Stimulated activated CD4-positive, alpha-beta T cell treated with anti-CD3 and anti-CD28 coated beads, Interleukin-4, amount 100 ng/mL, for 48 hours (primary cell): Measurements from ENCODE around the gene CCDC152.
"Not testable (repeated sequence)": the region's sequence is repeated elsewhere in the genome, so short reads cannot be mapped to it uniquely, and the experiment has no call there.

Experiments
- DNase-seq, 2 donors: peaks; one replicate each; pipeline ENCODE4 v3.0.0-alpha.2; 2020; ENCODE audit warnings: low read depth in 2 of 2

Gene CCDC152

DNA sequence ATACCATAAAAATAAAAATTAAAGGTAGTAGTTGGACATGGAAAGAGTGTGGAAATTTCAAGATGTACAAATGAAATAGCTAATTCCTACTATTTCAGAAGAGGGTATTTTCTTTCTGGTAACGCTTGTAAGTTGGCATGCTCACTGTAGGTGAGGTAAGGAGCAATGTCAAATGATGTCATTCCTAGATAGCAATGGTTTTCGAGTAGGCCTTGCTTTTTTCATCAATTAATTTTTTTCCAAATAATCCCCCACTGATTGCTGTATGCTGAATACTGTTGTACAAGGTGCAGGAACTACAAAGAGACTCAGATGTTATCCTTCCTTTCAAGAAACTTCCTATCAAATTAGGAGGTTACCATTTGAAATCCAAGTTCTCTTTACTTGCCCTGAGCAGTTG is 56.0 kb downstream of the CCDC152 start:
- no peak for DNase-seq

GRCh38 chr5:42813533-42813932 is 56.9 kb downstream of the CCDC152 start:
- DNase-seq: no peak

- not testable (repeated sequence) for DNase-seq
Observed at GRCh38 chr5:42816546-42816945, 59.9 kb downstream of the CCDC152 start.

GRCh38 chr5:42819745-42820144 is 63.1 kb downstream of the CCDC152 start:
- DNase-seq: no peak

GRCh38 chr5:42822548-42822947 is 65.9 kb downstream of the CCDC152 start:
- no peak for DNase-seq

DNA sequence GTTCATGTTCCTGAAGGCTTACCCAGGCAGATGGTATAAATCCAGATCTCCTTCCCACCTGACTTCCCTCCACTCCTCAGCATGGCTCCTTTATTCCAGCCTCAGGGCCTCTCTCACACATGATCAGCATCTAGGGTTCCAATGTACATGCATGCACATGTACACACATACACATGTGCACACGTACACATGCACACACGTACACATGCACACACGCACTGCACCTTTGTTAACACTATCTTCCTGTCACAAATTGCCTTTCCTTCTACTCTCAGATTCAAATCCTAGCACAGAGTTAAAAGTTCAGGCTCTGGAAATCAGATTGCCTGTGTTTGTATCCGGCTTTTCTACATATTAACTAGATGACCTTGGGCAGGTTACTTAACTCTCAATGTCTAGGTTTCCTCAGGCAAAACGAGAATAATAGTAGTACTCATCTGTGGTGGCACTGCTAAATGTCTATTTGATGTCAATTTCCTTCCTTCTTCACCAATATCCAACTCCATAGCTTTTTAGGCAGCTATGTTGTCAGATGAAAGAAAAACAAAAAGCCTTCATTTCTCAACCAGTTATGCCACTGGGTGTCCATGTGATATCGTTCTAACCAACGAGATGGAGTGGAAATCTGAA is 67.8 kb downstream of the CCDC152 start:
- no peak for DNase-seq

DNA sequence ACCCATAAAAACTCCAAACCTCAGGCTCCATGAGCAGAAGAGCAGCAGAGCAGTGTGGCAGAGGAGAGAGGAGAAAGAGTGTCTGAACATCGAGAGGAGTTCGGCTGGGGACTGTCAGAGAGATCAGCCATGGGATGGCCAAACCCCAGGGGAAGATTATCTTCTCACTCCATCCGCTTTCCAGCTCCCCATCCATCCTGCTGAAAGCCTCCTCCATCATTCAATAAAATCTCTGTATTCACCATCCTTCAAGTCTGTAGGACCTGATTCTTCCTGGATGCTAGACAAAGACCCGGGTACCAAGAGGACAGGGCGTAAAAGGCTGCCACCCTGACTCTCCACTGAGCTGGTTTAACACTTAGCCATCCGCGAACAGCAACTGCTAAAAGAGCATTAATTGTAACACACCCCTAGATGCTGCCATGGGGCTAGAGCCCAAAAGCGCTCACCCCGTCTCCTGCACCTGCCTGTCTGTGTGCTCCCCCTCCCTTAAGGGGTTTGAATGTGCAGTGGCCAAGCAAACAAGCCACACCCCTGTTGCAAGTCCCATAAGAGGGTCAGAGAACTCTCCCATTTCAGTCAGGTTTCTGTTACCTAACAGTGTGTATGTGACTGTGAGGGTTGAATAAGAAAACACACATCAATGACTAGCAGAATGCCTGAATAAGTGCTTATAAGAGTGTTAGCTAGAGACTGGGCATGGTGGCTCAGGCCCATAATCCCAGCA is 69.0 kb downstream of the CCDC152 start:
- no peak for DNase-seq

- no peak for DNase-seq
Observed at GRCh38 chr5:42826757-42827515, 70.3 kb downstream of the CCDC152 start.

- no peak for DNase-seq
Observed at GRCh38 chr5:42828671-42829070, 72.1 kb downstream of the CCDC152 start.

DNA sequence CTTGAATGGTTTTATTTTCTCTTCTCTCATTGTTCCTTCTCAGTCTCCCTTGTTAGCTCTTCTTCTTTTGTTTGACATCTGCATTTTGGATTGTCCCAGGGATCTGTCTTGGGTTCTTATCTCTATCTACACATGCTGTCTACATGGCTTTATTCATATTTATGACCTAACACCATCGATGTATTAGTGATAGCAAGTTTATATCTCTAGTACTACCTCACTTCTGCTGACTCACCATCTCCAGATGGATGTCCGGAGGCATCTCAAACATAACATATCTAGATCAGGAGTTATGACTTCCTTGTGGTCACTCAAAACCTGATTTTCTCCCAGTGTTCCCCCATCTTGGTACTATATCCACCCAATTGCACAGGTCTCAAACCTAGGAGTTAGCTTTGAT is 74.3 kb downstream of the CCDC152 start:
- no peak for DNase-seq

GRCh38 chr5:42832060-42832459 is 75.4 kb downstream of the CCDC152 start:
- DNase-seq: no peak

GRCh38 chr5:42836070-42836769 is 79.6 kb downstream of the CCDC152 start:
- no peak for DNase-seq

GRCh38 chr5:42837601-42838000 is 81.0 kb downstream of the CCDC152 start:
- DNase-seq: no peak

GRCh38 chr5:42839196-42839595 is 82.6 kb downstream of the CCDC152 start:
- DNase-seq: no peak

GRCh38 chr5:42840269-42840668 is 83.7 kb downstream of the CCDC152 start:
- DNase-seq: no peak

- no peak for DNase-seq
Observed at GRCh38 chr5:42840842-42841567, 84.4 kb downstream of the CCDC152 start.

DNA sequence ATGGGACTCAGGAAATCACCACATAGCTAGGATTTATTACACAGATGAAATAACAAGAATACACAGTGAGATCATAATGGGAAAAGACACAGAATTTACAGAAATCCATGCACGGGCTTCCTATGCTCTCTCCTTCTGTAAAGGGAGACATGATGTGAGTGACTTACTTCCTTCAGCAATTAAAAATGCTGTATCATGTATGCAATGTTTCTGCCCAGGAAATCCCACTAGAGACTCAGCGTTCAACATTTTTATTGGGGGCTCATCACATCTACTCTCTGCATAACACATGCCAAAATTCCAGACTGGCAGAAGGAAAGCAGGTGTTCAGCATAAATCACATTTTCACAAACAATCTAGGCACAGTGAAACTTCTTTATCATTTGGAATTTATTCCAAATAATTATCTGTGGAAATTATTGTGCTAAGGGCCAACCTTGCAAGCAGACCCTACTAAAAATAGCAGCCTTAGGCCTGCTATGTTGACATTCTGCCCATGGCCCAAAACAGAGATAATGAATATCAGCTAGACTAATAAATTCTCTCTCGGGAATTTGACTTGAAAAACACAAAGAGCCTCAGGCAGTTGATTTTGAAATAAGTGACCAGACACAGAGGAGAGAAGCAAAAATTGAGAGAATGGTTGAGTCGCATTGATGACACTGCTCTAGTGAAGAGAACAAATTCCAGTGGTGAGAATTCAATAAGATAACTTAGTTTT is 86.5 kb downstream of the CCDC152 start:
- DNase-seq: no peak

- DNase-seq: no peak
Observed at GRCh38 chr5:42843675-42844292, 87.2 kb downstream of the CCDC152 start.

DNA sequence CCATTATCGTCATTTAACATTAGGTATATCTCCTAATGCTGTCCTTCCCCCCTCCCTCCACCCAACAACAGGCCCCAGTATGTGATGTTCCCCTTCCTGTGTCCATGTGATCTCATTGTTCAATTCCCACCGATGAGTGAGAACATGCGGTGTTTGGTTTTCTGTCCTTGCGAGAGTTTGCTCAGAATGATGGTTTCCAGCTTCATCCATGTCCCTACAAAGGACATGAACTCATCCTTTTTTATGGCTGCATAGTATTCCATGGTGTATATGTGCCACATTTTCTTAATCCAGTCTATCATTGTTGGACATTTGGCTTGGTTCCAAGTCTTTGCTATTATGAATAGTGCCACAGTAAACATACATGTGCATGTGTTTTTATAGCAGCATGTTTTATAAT is 87.8 kb downstream of the CCDC152 start:
- not testable (repeated sequence) for DNase-seq

- DNase-seq: no peak
Observed at GRCh38 chr5:42848545-42848944, 91.9 kb downstream of the CCDC152 start.
